OCI-LY7 (cell line): ENCODE data around the gene PNN. TPM values are rescaled to one million over a fixed set of nuclear protein-coding genes. Genes with fewer than 3 reads are reported as not detected.

Source experiments
- BruUV-seq: library from RNA; stranded (reverse); fragments of 400-500 nt; replicated peaks from 2 replicates; lab custom pipeline; 2021; lab: Mats Ljungman, UMichigan
- CTCF ChIA-PET: fragments of 300-600 bp; sonication (Branson Sonifier 250); formaldehyde crosslinking; loops from one replicate; lab custom pipeline; 2022; ENCODE audit warnings: antibody characterized with exemption; ENCODE audit not compliant: unreplicated experiment; lab: Charles Lee
- POLR2A ChIA-PET: fragments of 300-600 bp; sonication (Branson Sonifier 250); formaldehyde crosslinking; loops from one replicate; lab custom pipeline; 2022; ENCODE audit warnings: antibody characterized with exemption; lab: Charles Lee
- DNase-seq: peaks from one replicate; pipeline ENCODE4 v3.0.0-alpha.2; 2015; ENCODE audit warnings: low spot score
- H2AFZ ChIP-seq: fragments of 200-600 bp; sonication (generic), shearing (Covaris generic); 2 replicates; pipeline ENCODE4 v1.6.1; 2014; ENCODE audit warnings: mild to moderate bottlenecking, antibody characterized with exemption, low read length, moderate library complexity
- H3K27ac ChIP-seq: fragments of 200-600 bp; sonication (generic); 2 replicates; pipeline ENCODE4 v1.5.1; 2014; ENCODE audit warnings: mixed run types, low read depth, mild to moderate bottlenecking, moderate library complexity, low read length, inconsistent platforms; ENCODE audit not compliant: poor library complexity, severe bottlenecking
- H3K36me3 ChIP-seq: fragments of 200-600 bp; sonication (generic); 2 replicates; pipeline ENCODE4 v1.6.1; 2014; ENCODE audit warnings: mild to moderate bottlenecking, antibody characterized with exemption, low read length, moderate library complexity, mixed read lengths; ENCODE audit not compliant: insufficient read depth
- H3K4me1 ChIP-seq: fragments of 200-600 bp; sonication (generic); 2 replicates; pipeline ENCODE4 v1.5.1; 2014; ENCODE audit warnings: mild to moderate bottlenecking, low read length; ENCODE audit not compliant: insufficient read depth, poor library complexity, severe bottlenecking
- H3K4me2 ChIP-seq: fragments of 200-600 bp; sonication (generic); 2 replicates; pipeline ENCODE4 v1.6.1; 2014; ENCODE audit warnings: mild to moderate bottlenecking, low read length
- H3K4me3 ChIP-seq: fragments of 200-600 bp; sonication (generic); 2 replicates; pipeline ENCODE4 v1.5.1; 2014; ENCODE audit warnings: mild to moderate bottlenecking, low read depth, low read length; ENCODE audit not compliant: poor library complexity, severe bottlenecking
- H3K79me2 ChIP-seq: fragments of 200-600 bp; sonication (generic); 2 replicates; pipeline ENCODE4 v1.6.1; 2016; ENCODE audit warnings: low read depth, mild to moderate bottlenecking, low read length, moderate library complexity, mixed read lengths; ENCODE audit not compliant: insufficient read depth
- H3K9me2 ChIP-seq: fragments of 200-600 bp; sonication (generic); 2 replicates; pipeline ENCODE4 v1.6.1; 2016; ENCODE audit warnings: mild to moderate bottlenecking, low read length, mixed read lengths; ENCODE audit not compliant: insufficient read depth
- H3K9me3 ChIP-seq: fragments of 200-600 bp; sonication (generic); 2 replicates; pipeline ENCODE4 v1.6.1; 2014; ENCODE audit warnings: mild to moderate bottlenecking, mixed run types, low read length, mixed read lengths
- H4K20me1 ChIP-seq: fragments of 200-600 bp; sonication (generic); 2 replicates; pipeline ENCODE4 v1.6.1; 2014; ENCODE audit warnings: mild to moderate bottlenecking, antibody characterized with exemption, low read length, moderate library complexity, mixed read lengths; ENCODE audit not compliant: insufficient read depth
- CTCF ChIP-seq: fragments of 200-600 bp; sonication (generic); conservative IDR thresholded peaks from 2 replicates; pipeline ENCODE4 v1.5.1; 2014; ENCODE audit warnings: mild to moderate bottlenecking, antibody characterized with exemption, low read length, moderate library complexity, mixed read lengths
- EZH2phosphoT487 ChIP-seq: fragments of 200-600 bp; sonication (generic); IDR thresholded peaks from 2 replicates; pipeline ENCODE4 v1.6.1; 2018; ENCODE audit warnings: low read depth, borderline replicate concordance, mild to moderate bottlenecking, mixed run types, antibody characterized with exemption, low read length, moderate library complexity, mixed read lengths
- intact Hi-C: fragments of 100-400 bp; cut with micrococcal nuclease; formaldehyde crosslinking; loops from one replicate; pipeline ENCODE4 v1.10.0; 2022; ENCODE audit not compliant: unreplicated experiment
- total RNA-seq, 2 experiments: library from RNA; depleted of rRNA in 1 of 2; stranded (reverse); fragments of >200 nt in 1 of 2; shearing (Covaris generic) in 1 of 2; gene quantifications; 2 replicates each; pipeline ENCODE4 v1.2.3, GENCODE V29; 2014 to 2022

Gene PNN
- total RNA-seq, 2 experiments from 2014 or later: 93.5 to 214 TPM

- TSS peak; percentile 69 for BruUV-seq
- intact Hi-C loops: loop anchor here (1.0 to 10.0 kb wide), 3 partner anchors 92 to 1051 kb away; partner anchors contain the start of gene FBXO33
- H3K36me3 ChIP-seq: peaks cover 55% of the 10 kb centered on the region
- H3K4me2 ChIP-seq: peak overlapping the region; percentile 74
- TF ChIP-seq CTCF (no peak), EZH2phosphoT487 (no peak)
- H3K4me3 ChIP-seq: peak overlapping the region; percentile 98
- H2AFZ ChIP-seq: no peak overlapping the region
- peaks cover 40% of the 10 kb centered on the region for H3K4me1 ChIP-seq
- ChIA-PET CTCF (no interaction called here), POLR2A (interaction anchor here (0.6 to 1.2 kb wide), 5 partner anchors 11 to 91 kb away, joined by 3 to 6 read pairs (median 4); partner anchors contain the start of gene GEMIN2)
- H3K79me2 ChIP-seq: peaks cover 58% of the 10 kb centered on the region
- H4K20me1 ChIP-seq: peaks cover 23% of the 10 kb centered on the region
- peak; percentile 68 for DNase-seq
- no peaks in the 10 kb centered on the region for H3K9me2 ChIP-seq
- H3K9me3 ChIP-seq: no peaks in the 10 kb centered on the region
- H3K27ac ChIP-seq: peak overlapping the region; percentile 93
These were observed 600 bp downstream of the PNN start for GRCh38 chr14:39175445-39176262.

- no peak for TF ChIP-seq CTCF
- no peak for TF ChIP-seq EZH2phosphoT487
- Histone ChIP-seq H4K20me1 (peaks cover 23% of the 10 kb centered on the region), H3K4me2 (peak overlapping the region; percentile 74), H3K27ac (peak overlapping the region; percentile 93), H2AFZ (no peak overlapping the region), H3K4me1 (peaks cover 32% of the 10 kb centered on the region), H3K79me2 (peaks cover 61% of the 10 kb centered on the region), H3K9me2 (no peaks in the 10 kb centered on the region), H3K36me3 (peaks cover 64% of the 10 kb centered on the region), H3K4me3 (peak overlapping the region; percentile 98), H3K9me3 (no peaks in the 10 kb centered on the region)
- ChIA-PET CTCF (no interaction called here), POLR2A (interaction anchor here (1.0 to 1.3 kb wide), 2 partner anchors 9 to 14 kb away, joined by 4 to 10 read pairs; no protein-coding TSS in a partner anchor)
- no TSS peak for BruUV-seq
- no peak for DNase-seq
- intact Hi-C loops: loop anchor here (10.0 kb wide), 1 partner anchor 1052 kb away; no protein-coding TSS in a partner anchor
These were observed 1.5 kb downstream of the PNN start for GRCh38 chr14:39176263-39177167.
